NCI-H128 (cell line): ENCODE data around the gene ZNF366.

Source experiments
- DNase-seq: peaks from one replicate; lab custom pipeline; 2025; ENCODE audit not compliant: unreplicated experiment; lab: John Stamatoyannopoulos, UW

The ZNF366 gene

GRCh38 chr5:72441862-72442540 is 65.2 kb downstream of the ZNF366 start:
- no peak for DNase-seq

GRCh38 chr5:72441094-72441723 is 66.0 kb downstream of the ZNF366 start:
- no peak for DNase-seq

- no peak for DNase-seq
Measured at GRCh38 chr5:72440207-72440638, 67.0 kb downstream of the ZNF366 start.

- DNase-seq = no peak
Measured at GRCh38 chr5:72439192-72439591, 68.0 kb downstream of the ZNF366 start.

- no peak for DNase-seq
Measured at GRCh38 chr5:72438141-72438540, 69.1 kb downstream of the ZNF366 start.

GRCh38 chr5:72436796-72437471 is 70.3 kb downstream of the ZNF366 start:
- DNase-seq = no peak

GRCh38 chr5:72434781-72435437 is 72.3 kb downstream of the ZNF366 start:
- no peak for DNase-seq

- no peak for DNase-seq
Measured at GRCh38 chr5:72434056-72434780, 73.0 kb downstream of the ZNF366 start.

- no peak for DNase-seq
Measured at GRCh38 chr5:72433522-72433921, 73.7 kb downstream of the ZNF366 start.

- no peak for DNase-seq
Measured at GRCh38 chr5:72428669-72429068, 78.5 kb downstream of the ZNF366 start.

- no peak for DNase-seq
Measured at GRCh38 chr5:72427488-72428437, 79.4 kb downstream of the ZNF366 start.

- DNase-seq = no peak
Measured at GRCh38 chr5:72427016-72427415, 80.2 kb downstream of the ZNF366 start.

GRCh38 chr5:72426019-72426418 is 81.2 kb downstream of the ZNF366 start:
- no peak for DNase-seq

- DNase-seq = no peak
Measured at GRCh38 chr5:72418271-72418670, 88.9 kb downstream of the ZNF366 start.

GRCh38 chr5:72417333-72418062 is 89.7 kb downstream of the ZNF366 start:
- DNase-seq = no peak

GRCh38 chr5:72415616-72416325 is 91.4 kb downstream of the ZNF366 start:
- no peak for DNase-seq

- no peak for DNase-seq
Measured at GRCh38 chr5:72412283-72413055, 94.7 kb downstream of the ZNF366 start.
